Upper lobe of left lung (tissue), 6 donors: ENCODE results near the gene CTBP2. TPM values are rescaled to one million over a fixed set of nuclear protein-coding genes. Genes with fewer than 3 reads are reported as not detected.

Experiments
- ATAC-seq, 2 donors: fragments of 200-7000 bp; cut with Tn5 transposase; one replicate each; pipeline ENCODE4 v1.9.1; 2022; ENCODE audit warnings: mild to moderate bottlenecking in 2 of 2, moderate library complexity in 2 of 2; ENCODE audit not compliant: low FRiP score in 2 of 2
- DNase-seq, 2 donors: peaks; one replicate each; pipeline ENCODE4 v3.0.0-alpha.2; 2019 to 2020
- H3K27ac ChIP-seq, 4 donors: fragments of 200-600 bp; sonication (generic); one replicate each; pipeline ENCODE4 v1.5.1; 2016 to 2019
- H3K27me3 ChIP-seq, 4 donors: fragments of 200-600 bp; sonication (generic); one replicate each; pipeline ENCODE4 v1.5.1; 2017 to 2019
- H3K36me3 ChIP-seq, 4 donors: fragments of 200-600 bp; sonication (generic); one replicate each; pipeline ENCODE4 v1.5.1; 2016 to 2019
- H3K4me1 ChIP-seq, 4 donors: fragments of 200-600 bp; sonication (generic); one replicate each; pipeline ENCODE4 v1.5.1; 2018 to 2019
- H3K4me3 ChIP-seq, 4 donors: fragments of 200-600 bp; sonication (generic); one replicate each; pipeline ENCODE4 v1.5.1; 2017 to 2019; ENCODE audit warnings: mild to moderate bottlenecking in 2 of 4, moderate library complexity in 1 of 4
- H3K9me3 ChIP-seq, 4 donors: fragments of 200-600 bp; sonication (generic); one replicate each; pipeline ENCODE4 v1.5.1; 2018 to 2019
- EP300 ChIP-seq, 4 donors: sonication (generic); formaldehyde crosslinking; IDR thresholded peaks; one replicate each; pipeline ENCODE4 v1.5.1; 2017; ENCODE audit warnings: antibody characterized with exemption in 4 of 4, control low read depth in 2 of 4
- POLR2A ChIP-seq, 4 donors: fragments of 450-650 bp; IDR thresholded peaks; one replicate each; pipeline ENCODE4 v1.5.1; 2016 to 2017; ENCODE audit warnings: antibody characterized with exemption in 4 of 4, mild to moderate bottlenecking in 2 of 4
- POLR2AphosphoS5 ChIP-seq, 2 donors: sonication (generic); formaldehyde crosslinking; IDR thresholded peaks; one replicate each; pipeline ENCODE4 v1.5.1; 2017; ENCODE audit warnings: antibody characterized with exemption in 2 of 2
- WGBS, 2 donors: methylation state at CpG; one replicate each; pipeline ENCODE4 v1.1.5; 2017 to 2018; 5-methylcytosine and 5-hydroxymethylcytosine counted together
- total RNA-seq, 6 donors: library from RNA; depleted of rRNA in 4 of 6; stranded (reverse); fragments of >200 nt in 4 of 6; gene quantifications; one replicate each; pipeline versions ENCODE4 v1.1.0 to v1.2.1, GENCODE V29; 2016 to 2021
- TF ChIP-seq, protein P1 (sequence below), 6 experiments: fragments of 450-650 bp in 4 of 6; fragments of 200-600 bp in 2 of 6; sonication (generic) in 2 of 6; IDR thresholded peaks; one replicate each; pipeline ENCODE4 v1.5.1; 2016 to 2019; ENCODE audit warnings: antibody characterized with exemption in 6 of 6
- donor health status: DM: no; HTN: no; CAD: no; lungs with moderate emphysema.
- donor health status: DM: no; HTN: yes; CAD: no; lungs with severe emphysema.

The CTBP2 gene
- total RNA-seq, 6 donors from 2014 or later, result 47.1 to 82.5 (median 59.7) TPM

DNA sequence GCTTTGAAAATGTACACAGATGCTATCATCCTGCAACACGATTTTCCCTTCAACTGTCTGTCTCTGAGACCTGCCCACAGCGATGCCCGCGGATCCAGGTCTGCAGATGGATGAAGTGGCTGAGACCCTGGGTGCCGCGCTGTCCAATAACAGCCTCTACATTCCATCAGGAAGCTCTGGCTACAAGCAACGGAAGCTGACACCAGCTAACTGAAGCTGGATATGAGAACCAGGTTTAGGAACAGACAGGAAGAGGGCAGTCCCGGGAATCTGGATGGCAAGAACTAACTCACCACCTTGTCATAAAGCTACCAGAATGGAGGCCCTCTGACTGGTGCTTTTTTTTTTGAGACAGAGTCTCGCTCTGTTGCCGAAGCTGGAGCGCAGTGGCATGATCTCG lies 32.3 kb upstream of the CTBP2 start:
- TF ChIP-seq POLR2AphosphoS5 (IDR thresholded peaks at IDR 0.05) (no peak), POLR2A (IDR thresholded peaks at IDR 0.05) (no peak), EP300 (IDR thresholded peaks at IDR 0.05) (no peak)
- TF ChIP-seq, protein P1, sequence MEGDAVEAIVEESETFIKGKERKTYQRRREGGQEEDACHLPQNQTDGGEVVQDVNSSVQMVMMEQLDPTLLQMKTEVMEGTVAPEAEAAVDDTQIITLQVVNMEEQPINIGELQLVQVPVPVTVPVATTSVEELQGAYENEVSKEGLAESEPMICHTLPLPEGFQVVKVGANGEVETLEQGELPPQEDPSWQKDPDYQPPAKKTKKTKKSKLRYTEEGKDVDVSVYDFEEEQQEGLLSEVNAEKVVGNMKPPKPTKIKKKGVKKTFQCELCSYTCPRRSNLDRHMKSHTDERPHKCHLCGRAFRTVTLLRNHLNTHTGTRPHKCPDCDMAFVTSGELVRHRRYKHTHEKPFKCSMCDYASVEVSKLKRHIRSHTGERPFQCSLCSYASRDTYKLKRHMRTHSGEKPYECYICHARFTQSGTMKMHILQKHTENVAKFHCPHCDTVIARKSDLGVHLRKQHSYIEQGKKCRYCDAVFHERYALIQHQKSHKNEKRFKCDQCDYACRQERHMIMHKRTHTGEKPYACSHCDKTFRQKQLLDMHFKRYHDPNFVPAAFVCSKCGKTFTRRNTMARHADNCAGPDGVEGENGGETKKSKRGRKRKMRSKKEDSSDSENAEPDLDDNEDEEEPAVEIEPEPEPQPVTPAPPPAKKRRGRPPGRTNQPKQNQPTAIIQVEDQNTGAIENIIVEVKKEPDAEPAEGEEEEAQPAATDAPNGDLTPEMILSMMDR (IDR thresholded peaks at IDR 0.05), result no peak
- Histone ChIP-seq H3K4me3 (no peak overlapping the region), H3K4me1 (no peaks in the 10 kb centered on the region), H3K36me3 (no peaks in the 10 kb centered on the region), H3K9me3 (no peaks in the 10 kb centered on the region), H3K27me3 (no peaks in the 10 kb centered on the region), H3K27ac (no peak overlapping the region)
- DNase-seq, result no peak
- 80 to 85% methylated on average over 12 of the region's 12 CpGs for WGBS, 2 donors
- no peak for ATAC-seq

DNA sequence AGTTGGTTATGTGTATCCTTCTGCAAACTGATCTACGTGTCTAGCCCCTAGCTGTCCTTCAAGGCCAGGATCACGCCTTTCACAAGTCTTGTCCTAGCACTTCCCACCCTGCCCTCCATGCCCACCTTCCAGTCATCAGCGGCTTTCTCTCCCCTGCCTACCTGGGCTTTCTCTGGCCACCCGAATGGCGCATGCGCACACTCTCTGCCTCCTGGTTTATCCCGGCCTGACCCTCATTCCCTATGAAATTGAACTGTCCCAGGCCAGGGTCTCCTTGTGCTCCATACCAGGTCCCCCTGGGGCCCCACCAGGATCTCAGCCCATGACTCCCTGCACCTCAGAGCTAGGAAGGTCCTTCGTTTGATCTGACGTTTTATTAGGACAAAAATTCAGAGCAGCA lies 31.6 kb upstream of the CTBP2 start:
- no peak overlapping the region for H3K4me3 ChIP-seq
- DNase-seq, result no peak
- H3K9me3 ChIP-seq, result no peaks in the 10 kb centered on the region
- no peaks in the 10 kb centered on the region for H3K27me3 ChIP-seq
- no peak for ATAC-seq
- TF ChIP-seq, protein P1 (IDR thresholded peaks at IDR 0.05), result no peak
- TF ChIP-seq POLR2A (IDR thresholded peaks at IDR 0.05), result no peak
- TF ChIP-seq POLR2AphosphoS5 (IDR thresholded peaks at IDR 0.05), result no peak
- no peak for TF ChIP-seq EP300 (IDR thresholded peaks at IDR 0.05)
- no peaks in the 10 kb centered on the region for H3K36me3 ChIP-seq
- WGBS, 2 donors, result 90% methylated on average over 9 of the region's 9 CpGs
- no peaks in the 10 kb centered on the region for H3K4me1 ChIP-seq
- no peak overlapping the region for H3K27ac ChIP-seq

DNA sequence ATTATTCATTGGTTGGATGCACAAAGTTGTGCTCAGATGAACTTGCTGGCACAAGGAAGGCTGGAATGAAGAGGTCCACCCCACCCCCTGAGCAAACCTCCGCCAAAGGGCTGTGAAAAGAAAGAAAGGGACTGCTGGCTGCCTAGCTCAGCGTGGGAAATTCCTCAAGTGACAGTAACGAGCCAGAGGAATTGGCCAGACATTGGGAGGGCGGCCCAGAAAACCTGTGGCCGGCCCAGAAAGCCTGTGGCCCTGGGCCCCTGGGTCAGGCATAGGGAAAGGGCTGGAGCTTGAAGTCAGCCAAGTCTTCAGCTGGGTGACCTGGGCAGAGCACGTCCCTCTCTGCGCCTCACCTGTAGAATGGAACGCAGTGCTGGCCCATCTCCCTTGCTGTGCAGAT lies 30.6 kb upstream of the CTBP2 start:
- H3K27me3 ChIP-seq, result no peaks in the 10 kb centered on the region
- TF ChIP-seq, protein P1 (IDR thresholded peaks at IDR 0.05), result no peak
- TF ChIP-seq POLR2AphosphoS5 (IDR thresholded peaks at IDR 0.05) (no peak), POLR2A (IDR thresholded peaks at IDR 0.05) (no peak), EP300 (IDR thresholded peaks at IDR 0.05) (no peak)
- no peaks in the 10 kb centered on the region for H3K4me1 ChIP-seq
- no peak overlapping the region for H3K4me3 ChIP-seq
- H3K27ac ChIP-seq, result no peak overlapping the region
- no peaks in the 10 kb centered on the region for H3K36me3 ChIP-seq
- DNase-seq, result no peak
- no peaks in the 10 kb centered on the region for H3K9me3 ChIP-seq
- no peak for ATAC-seq
- WGBS, 2 donors, result 65 to 81% methylated on average over 7 to 8 of the region's 8 CpGs

DNA sequence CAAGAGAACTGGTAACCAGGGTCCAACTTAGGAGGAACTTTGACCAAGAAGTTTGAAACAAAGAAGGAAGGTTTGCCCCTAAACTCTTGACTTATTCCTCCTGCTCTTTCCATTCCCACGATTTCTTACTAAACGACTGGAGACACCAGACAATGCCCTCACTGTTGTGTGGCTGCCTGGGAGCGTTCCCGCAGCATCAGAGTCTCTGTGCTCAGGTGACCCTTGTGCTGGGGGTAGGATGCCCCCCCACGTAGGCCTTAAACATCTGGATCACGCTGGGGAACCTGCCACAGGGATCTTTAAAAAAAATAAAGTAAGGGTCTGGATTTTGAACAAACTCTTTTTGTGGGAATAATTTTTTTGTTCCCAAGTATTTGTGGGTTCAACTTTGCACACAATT lies 30.1 kb upstream of the CTBP2 start:
- 78 to 83% methylated on average over 6 of the region's 6 CpGs for WGBS, 2 donors
- ATAC-seq (no peak), DNase-seq (no peak)
- no peak for TF ChIP-seq EP300 (IDR thresholded peaks at IDR 0.05)
- TF ChIP-seq, protein P1 (IDR thresholded peaks at IDR 0.05), result no peak
- TF ChIP-seq POLR2A (IDR thresholded peaks at IDR 0.05), result no peak
- TF ChIP-seq POLR2AphosphoS5 (IDR thresholded peaks at IDR 0.05), result no peak
- H3K36me3 ChIP-seq, result no peaks in the 10 kb centered on the region
- no peak overlapping the region for H3K4me3 ChIP-seq
- H3K9me3 ChIP-seq, result no peaks in the 10 kb centered on the region
- no peaks in the 10 kb centered on the region for H3K27me3 ChIP-seq
- H3K4me1 ChIP-seq, result no peaks in the 10 kb centered on the region
- no peak overlapping the region for H3K27ac ChIP-seq

DNA sequence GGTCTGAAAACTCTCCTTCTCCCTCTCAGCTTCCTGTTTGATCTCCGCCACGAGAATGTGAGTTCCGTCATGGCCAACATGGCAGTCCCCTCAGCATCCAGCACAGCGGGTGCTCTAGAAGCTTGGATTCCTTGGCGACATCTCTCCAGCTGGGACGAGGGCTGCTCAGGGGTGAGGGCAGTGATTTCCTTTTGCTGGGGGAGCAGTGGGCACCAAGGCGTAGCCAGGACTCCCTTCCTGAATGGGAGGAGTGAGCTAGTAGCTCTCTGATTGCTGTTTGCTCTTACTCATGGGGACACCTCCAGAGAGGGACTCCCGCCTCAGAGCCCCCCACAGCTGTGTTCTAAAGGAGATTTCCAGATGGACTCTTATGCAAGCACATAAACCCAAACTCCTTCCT lies 28.8 kb upstream of the CTBP2 start:
- 78 to 90% methylated on average over 7 to 8 of the region's 8 CpGs for WGBS, 2 donors
- no peak for DNase-seq

More for the DNA sequence above, 28.8 kb upstream of the CTBP2 start:
- no peak overlapping the region for H3K27ac ChIP-seq
- H3K36me3 ChIP-seq, result no peaks in the 10 kb centered on the region
- no peaks in the 10 kb centered on the region for H3K9me3 ChIP-seq
- no peaks in the 10 kb centered on the region for H3K27me3 ChIP-seq
- H3K4me3 ChIP-seq, result no peak overlapping the region
- H3K4me1 ChIP-seq, result no peaks in the 10 kb centered on the region
- TF ChIP-seq EP300 (IDR thresholded peaks at IDR 0.05), result no peak
- no peak for ATAC-seq
